Retinal pigment epithelial cell (primary cell): ENCODE data around the gene PAQR5.
"Not testable (repeated sequence)": the region's sequence is repeated elsewhere in the genome, so short reads cannot be mapped to it uniquely, and the experiment has no call there.

Experiments
- DNase-seq: peaks from one replicate; pipeline ENCODE4 v3.0.0-alpha.2; 2010; ENCODE audit warnings: low read depth
- H3K4me3 ChIP-seq: 2 replicates; pipeline ENCODE4 v1.5.1; 2011; ENCODE audit warnings: mild to moderate bottlenecking, low read length, control low read depth, moderate library complexity
- CTCF ChIP-seq: conservative IDR thresholded peaks from 2 replicates; pipeline ENCODE4 v1.5.1; 2011; ENCODE audit warnings: low read depth, low read length, control low read depth, inconsistent platforms

The PAQR5 gene

GRCh38 chr15:69444686-69445085 lies 146.0 kb downstream of the PAQR5 start:
- no peak for TF ChIP-seq CTCF
- DNase-seq: no peak
- H3K4me3 ChIP-seq: no peak overlapping the region

- DNase-seq: no peak
- H3K4me3 ChIP-seq: no peak overlapping the region
- TF ChIP-seq CTCF: no peak
Measured at GRCh38 chr15:69446953-69447352, 148.2 kb downstream of the PAQR5 start.

GRCh38 chr15:69450221-69450620 lies 151.5 kb downstream of the PAQR5 start:
- DNase-seq, H3K4me3 ChIP-seq: not testable (repeated sequence)

- TF ChIP-seq CTCF: no peak
- peak overlapping the region; percentile 97 for H3K4me3 ChIP-seq
- no peak for DNase-seq
Measured at GRCh38 chr15:69450968-69451695, 152.4 kb downstream of the PAQR5 start.

DNA sequence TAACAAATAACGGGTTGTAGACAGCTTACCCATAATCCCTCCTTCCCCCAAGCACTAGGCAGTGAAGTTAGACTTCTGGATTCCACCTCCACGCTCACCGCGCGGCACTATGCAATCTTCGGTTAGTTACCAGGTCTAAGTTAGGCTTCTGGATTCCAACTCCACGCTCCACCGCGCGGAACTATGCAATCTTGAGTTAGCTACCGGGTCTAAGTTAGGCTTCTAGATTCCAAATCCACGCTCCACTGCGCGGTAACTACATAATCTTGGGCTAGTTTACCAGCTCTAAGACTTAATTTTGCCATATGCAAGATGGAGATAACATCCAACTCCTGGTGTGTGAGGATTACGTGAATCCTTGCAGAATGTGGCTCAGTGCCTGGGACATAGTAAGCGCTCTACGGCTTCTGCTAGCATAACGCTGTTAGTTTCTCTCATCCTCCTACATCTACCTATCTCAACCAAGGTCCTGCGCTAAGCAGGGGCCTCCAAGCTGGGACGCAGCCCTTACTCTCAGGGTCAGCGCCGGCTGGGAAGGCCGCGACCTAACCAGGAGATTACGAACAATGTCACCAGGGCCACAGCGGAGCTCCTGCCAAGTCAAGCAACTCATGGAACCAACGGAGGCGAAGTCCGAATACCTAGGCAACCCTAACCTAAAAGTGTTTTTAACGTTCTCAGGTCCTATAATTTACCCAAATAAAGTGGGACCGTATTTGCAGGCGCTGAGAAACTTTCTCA lies 153.4 kb downstream of the PAQR5 start:
- H3K4me3 ChIP-seq: peak overlapping the region; percentile 97
- no peak for DNase-seq
- no peak for TF ChIP-seq CTCF

GRCh38 chr15:69452692-69453521 lies 154.2 kb downstream of the PAQR5 start, which contains the start of gene RPLP1:
Gene RPLP1 (plus strand): TSS chr15:69452818. CDS start chr15:69452949, 131 bp downstream.
- peak within 1 kb of the TSS; percentile 97 for H3K4me3 ChIP-seq
- DNase-seq: peak; percentile 78
- no peak for TF ChIP-seq CTCF

- H3K4me3 ChIP-seq: peak overlapping the region; percentile 97
- no peak for TF ChIP-seq CTCF
Measured at GRCh38 chr15:69454953-69455352, 156.2 kb downstream of the PAQR5 start.

More at GRCh38 chr15:69454953-69455352, 156.2 kb downstream of the PAQR5 start:
- DNase-seq: no peak
